LNCAP (cell line): ENCODE results near the gene SLC39A3.

Source experiments
- TF ChIP-seq, protein P1 (sequence below): fragments of 450-650 bp; IDR thresholded peaks from 2 replicates; pipeline ENCODE4 v1.5.1; 2017; ENCODE audit warnings: mild to moderate bottlenecking

Gene SLC39A3

DNA sequence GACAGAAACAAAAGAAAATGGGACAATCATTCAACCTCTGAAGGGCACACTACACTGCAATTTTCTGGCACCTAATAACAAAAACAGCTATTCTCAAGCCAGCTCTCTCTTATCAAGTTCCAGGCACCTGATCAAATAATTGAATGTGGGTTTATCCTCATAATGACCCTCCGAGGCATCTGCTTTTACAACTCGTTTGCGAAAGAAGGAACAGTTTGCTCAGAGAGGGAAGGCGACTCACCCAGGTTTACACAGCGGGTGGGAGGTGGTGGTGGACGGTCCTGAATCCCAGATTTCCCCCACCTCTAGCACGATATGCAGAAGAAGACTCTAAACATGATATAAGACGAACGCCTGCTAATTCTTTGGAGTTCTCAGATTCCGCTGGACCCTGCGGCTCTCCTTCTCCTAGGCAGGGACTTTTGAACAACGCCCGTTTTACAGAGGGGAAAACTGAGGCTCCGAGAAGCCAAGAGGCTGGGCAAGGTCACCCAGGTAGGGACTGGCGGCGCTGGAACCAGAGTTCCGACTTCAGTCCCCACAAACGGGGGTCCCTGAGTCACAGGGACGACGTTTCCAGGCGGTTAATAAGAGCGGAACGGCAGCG lies 42.6 kb upstream of the SLC39A3 start:
- TF ChIP-seq, protein P1, sequence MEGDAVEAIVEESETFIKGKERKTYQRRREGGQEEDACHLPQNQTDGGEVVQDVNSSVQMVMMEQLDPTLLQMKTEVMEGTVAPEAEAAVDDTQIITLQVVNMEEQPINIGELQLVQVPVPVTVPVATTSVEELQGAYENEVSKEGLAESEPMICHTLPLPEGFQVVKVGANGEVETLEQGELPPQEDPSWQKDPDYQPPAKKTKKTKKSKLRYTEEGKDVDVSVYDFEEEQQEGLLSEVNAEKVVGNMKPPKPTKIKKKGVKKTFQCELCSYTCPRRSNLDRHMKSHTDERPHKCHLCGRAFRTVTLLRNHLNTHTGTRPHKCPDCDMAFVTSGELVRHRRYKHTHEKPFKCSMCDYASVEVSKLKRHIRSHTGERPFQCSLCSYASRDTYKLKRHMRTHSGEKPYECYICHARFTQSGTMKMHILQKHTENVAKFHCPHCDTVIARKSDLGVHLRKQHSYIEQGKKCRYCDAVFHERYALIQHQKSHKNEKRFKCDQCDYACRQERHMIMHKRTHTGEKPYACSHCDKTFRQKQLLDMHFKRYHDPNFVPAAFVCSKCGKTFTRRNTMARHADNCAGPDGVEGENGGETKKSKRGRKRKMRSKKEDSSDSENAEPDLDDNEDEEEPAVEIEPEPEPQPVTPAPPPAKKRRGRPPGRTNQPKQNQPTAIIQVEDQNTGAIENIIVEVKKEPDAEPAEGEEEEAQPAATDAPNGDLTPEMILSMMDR: no peak

- TF ChIP-seq, protein P1: no peak
Observed at GRCh38 chr19:2780284-2780683, 40.5 kb upstream of the SLC39A3 start.

GRCh38 chr19:2779121-2779740 lies 39.4 kb upstream of the SLC39A3 start:
- TF ChIP-seq, protein P1: no peak

- TF ChIP-seq, protein P1: no peak
Observed at GRCh38 chr19:2777952-2778683, 38.3 kb upstream of the SLC39A3 start.

DNA sequence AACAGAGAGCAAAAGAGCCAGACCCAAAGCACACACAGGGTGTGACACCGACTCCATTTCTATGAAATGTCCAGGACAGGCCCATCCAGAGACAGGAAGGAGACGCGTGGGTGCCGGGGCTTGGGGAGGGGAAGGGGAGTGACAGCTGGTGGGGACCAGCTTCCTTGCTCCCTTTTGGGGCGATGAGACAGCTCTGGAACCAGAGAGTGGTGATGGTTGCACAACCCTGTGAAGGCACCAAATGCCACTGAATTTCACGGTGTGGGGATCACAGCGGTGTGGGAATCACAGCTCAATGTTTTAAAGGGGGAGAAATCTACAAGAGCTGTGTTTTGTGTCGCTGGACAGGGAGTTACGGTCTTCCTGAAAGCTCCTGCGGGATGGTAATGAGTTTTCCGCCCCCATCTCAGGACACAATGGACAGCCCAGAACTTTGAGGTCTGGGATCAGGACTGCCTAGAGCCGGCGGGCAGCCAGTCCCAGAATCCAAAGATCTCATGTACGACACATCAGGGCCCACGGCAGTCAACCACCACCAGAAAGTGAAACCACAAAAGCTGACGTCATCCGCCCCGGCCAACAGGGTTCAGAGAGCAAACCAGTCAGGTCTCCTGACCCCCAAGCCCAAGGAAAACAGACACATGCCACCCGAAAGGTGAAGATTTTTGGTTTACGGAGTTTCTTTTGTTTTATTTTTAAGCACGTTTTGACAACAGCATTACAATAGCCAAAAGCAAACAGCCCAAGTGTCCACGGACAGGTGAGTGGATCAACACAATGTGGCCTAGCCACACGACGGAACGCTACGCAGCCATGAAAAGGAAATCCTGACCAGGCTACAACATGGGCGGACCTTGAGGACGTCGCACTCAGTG lies 36.0 kb upstream of the SLC39A3 start:
- TF ChIP-seq, protein P1: no peak

GRCh38 chr19:2774953-2775555 lies 35.2 kb upstream of the SLC39A3 start:
- TF ChIP-seq, protein P1: no peak
